GM12872 (cell line): ENCODE measurements around the gene RAET1G.

Experiments used
- CTCF ChIP-seq: IDR thresholded peaks from 3 replicates; pipeline ENCODE4 v1.5.1; 2011; ENCODE audit warnings: low read depth, mild to moderate bottlenecking, low read length, moderate library complexity; ENCODE audit not compliant: insufficient read depth

Gene RAET1G

GRCh38 chr6:149963212-149963461 is 40.2 kb upstream of the RAET1G start:
- TF ChIP-seq CTCF: no peak

GRCh38 chr6:149962461-149963211 is 39.7 kb upstream of the RAET1G start:
- TF ChIP-seq CTCF: no peak

- TF ChIP-seq CTCF: peak; percentile 38; the same call in 1 of the 3 replicates
Observed at GRCh38 chr6:149961728-149962425, 39.0 kb upstream of the RAET1G start.

GRCh38 chr6:149960488-149960887 is 37.6 kb upstream of the RAET1G start:
- TF ChIP-seq CTCF: no peak

- TF ChIP-seq CTCF: no peak
Observed at GRCh38 chr6:149951626-149952025, 28.7 kb upstream of the RAET1G start.

GRCh38 chr6:149951096-149951495 is 28.2 kb upstream of the RAET1G start:
- TF ChIP-seq CTCF: no peak

- TF ChIP-seq CTCF: no peak
Observed at GRCh38 chr6:149950423-149950822, 27.5 kb upstream of the RAET1G start.
